DND-41 (cell line): Measurements from ENCODE around the gene ANO9.
A peak's percentile ranks its signal among the peaks of the same experiment; 100 is the strongest.
"Not testable (repeated sequence)": the region's sequence is repeated elsewhere in the genome, so short reads cannot be mapped to it uniquely, and the experiment has no call there.

Experiments used
- ATAC-seq: fragments of 200-7000 bp; cut with Tn5 transposase; 3 replicates; pipeline ENCODE4 v1.9.1; 2021; ENCODE audit warnings: low read depth; ENCODE audit not compliant: insufficient read depth
- DNase-seq: peaks from one replicate; pipeline ENCODE4 v3.0.0-alpha.2; 2020
- H2AFZ ChIP-seq: 2 replicates; pipeline ENCODE4 v1.6.0; 2012; ENCODE audit warnings: low read depth, low read length
- H3K27ac ChIP-seq: 2 replicates; pipeline ENCODE4 v1.5.1; 2012; ENCODE audit warnings: low read length, inconsistent platforms
- H3K27me3 ChIP-seq: fragments of 200-600 bp; sonication (generic); 2 replicates; pipeline ENCODE4 v1.6.0; 2012; ENCODE audit warnings: low read length, mild to moderate bottlenecking, inconsistent platforms; ENCODE audit not compliant: insufficient read depth, poor library complexity
- H3K36me3 ChIP-seq: 2 replicates; pipeline ENCODE4 v1.5.1; 2012; ENCODE audit warnings: low read length, inconsistent platforms; ENCODE audit not compliant: insufficient read depth
- H3K4me1 ChIP-seq: 2 replicates; pipeline ENCODE4 v1.5.1; 2012; ENCODE audit warnings: mild to moderate bottlenecking, low read length; ENCODE audit not compliant: insufficient read depth
- H3K4me2 ChIP-seq: 2 replicates; pipeline ENCODE4 v1.6.0; 2012; ENCODE audit warnings: mild to moderate bottlenecking, moderate library complexity, low read length, inconsistent platforms; ENCODE audit not compliant: insufficient read depth
- H3K4me3 ChIP-seq, 2 experiments: fragments of 200-600 bp in 1 of 2; shearing (Covaris generic) in 1 of 2; 2 replicates each; pipeline ENCODE4 v1.5.1; 2012 to 2016; ENCODE audit warnings: inconsistent platforms in 2 of 2, low read length in 2 of 2, mild to moderate bottlenecking in 2 of 2, low read depth in 1 of 2, moderate library complexity in 1 of 2
- H3K79me2 ChIP-seq: 2 replicates; pipeline ENCODE4 v1.6.0; 2012; ENCODE audit warnings: low read length, inconsistent platforms; ENCODE audit not compliant: insufficient read depth
- H3K9ac ChIP-seq: 2 replicates; pipeline ENCODE4 v1.6.0; 2012; ENCODE audit warnings: low read depth, mild to moderate bottlenecking, inconsistent platforms, low read length, moderate library complexity
- H3K9me3 ChIP-seq: 2 replicates; pipeline ENCODE4 v1.5.1; 2012; ENCODE audit warnings: low read length, moderate library complexity, mild to moderate bottlenecking, inconsistent platforms; ENCODE audit not compliant: insufficient read depth, severe bottlenecking
- H4K20me1 ChIP-seq: 2 replicates; pipeline ENCODE4 v1.6.0; 2012; ENCODE audit warnings: low read length; ENCODE audit not compliant: insufficient read depth
- CTCF ChIP-seq: IDR thresholded peaks from 2 replicates; pipeline ENCODE4 v1.5.1; 2012; ENCODE audit warnings: borderline replicate concordance, low read length, moderate library complexity, mild to moderate bottlenecking; ENCODE audit not compliant: poor library complexity, severe bottlenecking; ENCODE audit errors: extremely low read depth
- EZH2 ChIP-seq: IDR thresholded peaks from 3 replicates; pipeline ENCODE4 v1.6.1; 2012; ENCODE audit warnings: borderline replicate concordance, low read depth, mild to moderate bottlenecking, moderate library complexity, low read length, inconsistent platforms; ENCODE audit not compliant: severe bottlenecking

ANO9 gene

GRCh38 chr11:439315-440064 is 2.3 kb downstream of the ANO9 start:
- ATAC-seq, result no peak
- TF ChIP-seq CTCF (no peak), EZH2 (no peak)
- no peak overlapping the region for H2AFZ ChIP-seq
- H3K4me2 ChIP-seq, result no peak overlapping the region
- no peak overlapping the region for H3K9ac ChIP-seq
- H3K79me2 ChIP-seq, result no peaks in the 10 kb centered on the region
- H4K20me1 ChIP-seq, result no peaks in the 10 kb centered on the region
- no peak overlapping the region for H3K4me3 ChIP-seq
- H3K4me1 ChIP-seq, result no peaks in the 10 kb centered on the region
- DNase-seq, result no peak
- no peaks in the 10 kb centered on the region for H3K9me3 ChIP-seq
- H3K27ac ChIP-seq, result no peak overlapping the region
- H3K36me3 ChIP-seq, result no peaks in the 10 kb centered on the region
- H3K27me3 ChIP-seq, result no peaks in the 10 kb centered on the region

DNA sequence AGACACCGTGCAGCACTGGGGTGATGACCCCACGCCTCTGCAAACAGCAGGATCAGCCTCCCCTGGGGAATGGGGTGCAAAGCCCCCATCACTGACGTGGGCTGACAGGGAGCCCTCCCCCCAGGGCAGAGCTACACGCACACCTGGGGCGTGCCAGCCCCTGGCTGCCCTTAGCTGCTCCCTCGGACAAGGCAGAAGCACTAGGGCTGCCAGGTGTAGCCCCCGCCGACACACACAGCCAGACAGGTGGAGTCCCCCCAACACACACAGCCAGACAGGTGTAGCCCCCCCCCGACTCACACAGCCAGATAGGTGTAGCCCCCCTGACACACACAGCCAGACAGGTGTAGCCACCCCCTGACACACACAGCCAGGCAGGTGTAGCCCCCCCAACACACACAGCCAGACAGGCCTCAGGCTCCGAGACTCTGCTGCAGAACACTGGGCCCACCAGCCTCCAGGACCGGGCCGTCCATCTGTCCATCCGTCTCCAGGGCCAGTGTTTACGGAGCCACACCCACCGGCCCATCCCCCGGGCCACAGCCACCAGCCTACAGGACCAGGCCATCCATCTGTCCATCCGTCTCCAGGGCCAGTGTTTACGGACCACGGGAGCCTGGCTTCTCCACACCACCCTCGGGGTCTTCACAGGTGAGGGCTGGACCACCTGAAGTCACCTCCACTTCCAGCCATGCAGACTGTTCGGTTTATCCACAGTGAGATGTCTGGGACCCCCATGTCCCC is 3.5 kb downstream of the ANO9 start:
- Histone ChIP-seq H3K4me3 (no peak overlapping the region), H3K36me3 (no peaks in the 10 kb centered on the region), H3K9me3 (no peaks in the 10 kb centered on the region), H3K4me1 (no peaks in the 10 kb centered on the region), H3K9ac (no peak overlapping the region), H3K27me3 (no peaks in the 10 kb centered on the region), H3K79me2 (no peaks in the 10 kb centered on the region), H3K27ac (no peak overlapping the region), H4K20me1 (no peaks in the 10 kb centered on the region), H3K4me2 (no peak overlapping the region), H2AFZ (no peak overlapping the region)
- no peak for ATAC-seq
- TF ChIP-seq CTCF (no peak), EZH2 (no peak)
- no peak for DNase-seq

DNA sequence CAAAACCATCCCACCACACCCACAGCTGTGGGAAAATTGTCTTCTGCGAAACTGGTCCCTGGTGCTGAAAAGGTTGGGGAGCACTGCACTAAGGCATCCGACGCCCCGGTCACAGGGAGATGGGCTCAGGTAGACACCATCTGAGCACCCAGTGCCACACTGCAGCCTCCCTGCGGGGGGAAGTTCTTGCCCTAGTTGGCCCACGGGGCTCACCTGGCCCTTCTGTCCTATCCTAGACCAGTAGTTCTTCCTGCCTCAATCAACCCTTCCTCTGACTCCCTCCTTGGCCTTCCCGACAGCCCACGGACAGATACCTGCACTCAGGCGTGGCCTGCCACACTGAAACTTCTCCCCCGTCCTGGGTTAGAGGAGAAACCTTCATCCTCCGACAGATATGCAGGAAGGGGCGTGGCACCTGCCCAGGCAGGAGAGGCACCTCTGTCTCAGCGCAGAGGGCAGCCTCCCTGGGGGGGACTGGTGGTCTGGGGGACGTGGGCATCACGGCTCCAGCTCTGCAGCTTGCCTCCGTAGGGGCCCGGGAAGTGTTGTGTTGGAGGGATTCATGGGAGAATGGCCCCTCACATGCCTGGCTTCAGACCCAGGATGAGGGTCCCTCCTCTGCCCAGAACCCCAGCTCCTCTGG is 4.5 kb downstream of the ANO9 start:
- no peak for ATAC-seq
- no peaks in the 10 kb centered on the region for H3K27me3 ChIP-seq
- no peaks in the 10 kb centered on the region for H3K9me3 ChIP-seq
- H3K27ac ChIP-seq, result no peak overlapping the region
- no peak overlapping the region for H3K9ac ChIP-seq
- H2AFZ ChIP-seq, result no peak overlapping the region
- H3K4me2 ChIP-seq, result no peak overlapping the region
- H3K4me3 ChIP-seq, result no peak overlapping the region
- TF ChIP-seq EZH2 (no peak), CTCF (no peak)
- H4K20me1 ChIP-seq, result no peaks in the 10 kb centered on the region
- DNase-seq, result no peak
- no peaks in the 10 kb centered on the region for H3K4me1 ChIP-seq
- no peaks in the 10 kb centered on the region for H3K79me2 ChIP-seq
- no peaks in the 10 kb centered on the region for H3K36me3 ChIP-seq

- H3K9ac ChIP-seq, H4K20me1 ChIP-seq, DNase-seq, H3K27ac ChIP-seq, H3K9me3 ChIP-seq, H3K4me3 ChIP-seq, H3K36me3 ChIP-seq, H3K4me2 ChIP-seq, H3K79me2 ChIP-seq, H2AFZ ChIP-seq, H3K4me1 ChIP-seq, H3K27me3 ChIP-seq: not testable (repeated sequence)
- 0 out of 3 replicates have a peak, but pooled peaks have one; percentile 16 for ATAC-seq
These were observed 6.6 kb downstream of the ANO9 start for GRCh38 chr11:434999-435740.
